Astrocyte (in vitro differentiated cells and primary cell): ENCODE measurements around the gene RFTN1. TPM values are rescaled to one million over a fixed set of nuclear protein-coding genes. Genes with fewer than 3 reads are reported as not detected.
A peak's percentile ranks its signal among the peaks of the same experiment; 100 is the strongest.

Experiments used
- DNase-seq: peaks from one replicate; pipeline ENCODE4 v3.0.0-alpha.2; 2010; ENCODE audit warnings: low read depth
- FAIRE-seq: peaks from 2 replicates; lab custom pipeline; 2011; peaks lifted over from hg19 to GRCh38; lab: Jason Lieb, UNC
- H2AFZ ChIP-seq: 2 replicates; pipeline ENCODE4 v1.6.0; 2012; ENCODE audit warnings: low read depth, low read length, inconsistent platforms
- H3K27ac ChIP-seq: 2 replicates; pipeline ENCODE4 v1.5.1; 2011; ENCODE audit warnings: low read depth, low read length, inconsistent platforms
- H3K27me3 ChIP-seq: 2 replicates; pipeline ENCODE4 v1.6.0; 2011; ENCODE audit warnings: low read length, inconsistent platforms; ENCODE audit not compliant: insufficient read depth
- H3K36me3 ChIP-seq: 2 replicates; pipeline ENCODE4 v1.5.1; 2011; ENCODE audit warnings: low read length, inconsistent platforms; ENCODE audit not compliant: insufficient read depth
- H3K4me1 ChIP-seq: 2 replicates; pipeline ENCODE4 v1.5.1; 2011; ENCODE audit warnings: low read length, inconsistent platforms; ENCODE audit not compliant: insufficient read depth
- H3K4me2 ChIP-seq: 2 replicates; pipeline ENCODE4 v1.6.0; 2012; ENCODE audit warnings: low read length, inconsistent platforms
- H3K4me3 ChIP-seq: 2 replicates; pipeline ENCODE4 v1.5.1; 2011; ENCODE audit warnings: low read depth, mild to moderate bottlenecking, low read length, inconsistent platforms; ENCODE audit not compliant: insufficient read depth
- H3K79me2 ChIP-seq: 2 replicates; pipeline ENCODE4 v1.6.0; 2012; ENCODE audit warnings: mild to moderate bottlenecking, low read length, inconsistent platforms; ENCODE audit not compliant: insufficient read depth
- H3K9ac ChIP-seq: 2 replicates; pipeline ENCODE4 v1.6.0; 2012; ENCODE audit warnings: mild to moderate bottlenecking, low read length, inconsistent platforms
- H3K9me3 ChIP-seq: 2 replicates; pipeline ENCODE4 v1.5.1; 2012; ENCODE audit warnings: low read depth, mild to moderate bottlenecking, low read length, inconsistent platforms; ENCODE audit not compliant: insufficient read depth
- H4K20me1 ChIP-seq: 2 replicates; pipeline ENCODE4 v1.6.0; 2012; ENCODE audit warnings: low read length, inconsistent platforms; ENCODE audit not compliant: insufficient read depth
- H3K27ac Mint-ChIP-seq: one replicate; pipeline ENCODE4 v1.8.0; 2021; ENCODE audit warnings: mild to moderate bottlenecking, mixed read lengths; ENCODE audit not compliant: unreplicated experiment
- H3K27me3 Mint-ChIP-seq: one replicate; pipeline ENCODE4 v1.8.0; 2021; ENCODE audit warnings: low read depth, mixed read lengths; ENCODE audit not compliant: unreplicated experiment
- H3K36me3 Mint-ChIP-seq: one replicate; pipeline ENCODE4 v1.8.0; 2021; ENCODE audit warnings: low read depth, mixed read lengths; ENCODE audit not compliant: unreplicated experiment
- H3K4me1 Mint-ChIP-seq: one replicate; pipeline ENCODE4 v1.8.0; 2021; ENCODE audit warnings: low read depth, mixed read lengths; ENCODE audit not compliant: unreplicated experiment
- H3K4me3 Mint-ChIP-seq: one replicate; pipeline ENCODE4 v1.8.0; 2021; ENCODE audit warnings: mild to moderate bottlenecking, moderate library complexity, mixed read lengths; ENCODE audit not compliant: unreplicated experiment
- H3K9me3 Mint-ChIP-seq: one replicate; pipeline ENCODE4 v1.8.0; 2021; ENCODE audit warnings: mild to moderate bottlenecking, mixed read lengths; ENCODE audit not compliant: unreplicated experiment
- EZH2 ChIP-seq: IDR thresholded peaks from 2 replicates; pipeline ENCODE4 v1.6.1; 2012; ENCODE audit warnings: mild to moderate bottlenecking, low read length, inconsistent platforms; ENCODE audit not compliant: insufficient read depth
- total RNA-seq: library from RNA; stranded (reverse); gene quantifications from 2 replicates; pipeline ENCODE4 v1.2.1, GENCODE V29; 2021
- TF ChIP-seq, protein P1 (sequence below): IDR thresholded peaks from 2 replicates; pipeline ENCODE4 v1.5.1; 2011; ENCODE audit warnings: low read depth, mild to moderate bottlenecking, inconsistent platforms, low read length, moderate library complexity; ENCODE audit not compliant: insufficient read depth

RFTN1 gene
- total RNA-seq, 1 donor from 2014 or later: 49.5 TPM

DNA sequence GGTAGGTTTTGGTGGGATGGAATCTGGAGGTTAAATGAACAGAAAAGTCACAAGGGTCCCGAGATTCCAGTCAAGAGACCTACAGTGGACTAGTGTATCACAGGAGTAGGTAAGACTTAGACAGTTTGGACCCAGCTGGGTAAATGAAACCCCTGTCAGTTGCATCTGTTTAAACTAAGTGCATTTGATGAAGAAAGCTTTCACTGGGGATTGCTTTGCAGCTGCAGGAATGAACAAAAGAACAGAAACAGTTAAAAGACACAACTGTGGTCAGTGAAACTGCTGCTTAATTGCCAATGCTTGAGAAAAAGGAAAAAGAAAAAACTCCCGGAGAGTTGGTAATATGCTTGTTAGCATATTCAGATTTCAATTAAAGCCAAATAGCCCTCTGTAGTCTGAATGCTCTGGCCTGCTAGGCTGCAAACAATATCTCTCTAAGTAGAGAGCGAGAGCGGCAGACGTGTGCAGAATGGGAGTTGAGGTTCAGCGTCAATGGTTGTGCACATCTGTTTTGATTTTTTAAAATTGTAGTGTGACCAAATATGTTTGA is 211.3 kb downstream of the RFTN1 start:
- FAIRE-seq (no peak), DNase-seq (no peak)
- H3K27ac Mint-ChIP-seq: no peak overlapping the region
- H3K79me2 ChIP-seq: no peaks in the 10 kb centered on the region
- peaks cover 30% of the 10 kb centered on the region for H3K4me1 Mint-ChIP-seq
- no peak overlapping the region for H2AFZ ChIP-seq
- H3K36me3 Mint-ChIP-seq: peaks cover 20% of the 10 kb centered on the region
- H3K9me3 Mint-ChIP-seq: no peaks in the 10 kb centered on the region
- H3K27ac ChIP-seq: no peak overlapping the region
- no peaks in the 10 kb centered on the region for H4K20me1 ChIP-seq
- H3K27me3 ChIP-seq: no peaks in the 10 kb centered on the region
- TF ChIP-seq, protein P1, sequence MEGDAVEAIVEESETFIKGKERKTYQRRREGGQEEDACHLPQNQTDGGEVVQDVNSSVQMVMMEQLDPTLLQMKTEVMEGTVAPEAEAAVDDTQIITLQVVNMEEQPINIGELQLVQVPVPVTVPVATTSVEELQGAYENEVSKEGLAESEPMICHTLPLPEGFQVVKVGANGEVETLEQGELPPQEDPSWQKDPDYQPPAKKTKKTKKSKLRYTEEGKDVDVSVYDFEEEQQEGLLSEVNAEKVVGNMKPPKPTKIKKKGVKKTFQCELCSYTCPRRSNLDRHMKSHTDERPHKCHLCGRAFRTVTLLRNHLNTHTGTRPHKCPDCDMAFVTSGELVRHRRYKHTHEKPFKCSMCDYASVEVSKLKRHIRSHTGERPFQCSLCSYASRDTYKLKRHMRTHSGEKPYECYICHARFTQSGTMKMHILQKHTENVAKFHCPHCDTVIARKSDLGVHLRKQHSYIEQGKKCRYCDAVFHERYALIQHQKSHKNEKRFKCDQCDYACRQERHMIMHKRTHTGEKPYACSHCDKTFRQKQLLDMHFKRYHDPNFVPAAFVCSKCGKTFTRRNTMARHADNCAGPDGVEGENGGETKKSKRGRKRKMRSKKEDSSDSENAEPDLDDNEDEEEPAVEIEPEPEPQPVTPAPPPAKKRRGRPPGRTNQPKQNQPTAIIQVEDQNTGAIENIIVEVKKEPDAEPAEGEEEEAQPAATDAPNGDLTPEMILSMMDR: no peak
- no peak for TF ChIP-seq EZH2
- no peaks in the 10 kb centered on the region for H3K36me3 ChIP-seq
- no peaks in the 10 kb centered on the region for H3K4me1 ChIP-seq
- H3K9ac ChIP-seq: no peak overlapping the region
- H3K9me3 ChIP-seq: no peaks in the 10 kb centered on the region
- no peak overlapping the region for H3K4me2 ChIP-seq
- H3K27me3 Mint-ChIP-seq: no peaks in the 10 kb centered on the region
- H3K4me3 ChIP-seq: no peak overlapping the region
- no peak overlapping the region for H3K4me3 Mint-ChIP-seq

DNA sequence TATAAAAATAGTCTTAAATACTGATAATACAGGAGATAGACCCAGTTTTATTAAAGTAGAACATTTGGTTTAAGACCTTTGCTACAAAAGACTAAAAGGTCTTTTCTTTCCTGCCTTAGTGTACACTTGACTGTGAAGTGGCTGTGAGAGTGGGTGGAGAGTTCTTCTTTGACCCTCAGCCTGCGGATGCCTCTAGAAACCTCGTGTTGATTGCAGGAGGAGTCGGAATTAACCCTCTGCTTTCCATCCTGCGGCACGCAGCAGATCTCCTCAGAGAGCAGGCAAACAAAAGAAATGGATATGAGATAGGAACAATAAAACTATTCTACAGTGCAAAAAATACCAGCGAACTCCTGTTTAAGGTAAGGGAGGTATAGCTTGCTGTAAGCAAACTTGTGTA is 212.0 kb downstream of the RFTN1 start:
- Mint-ChIP-seq H3K36me3 (peaks cover 20% of the 10 kb centered on the region), H3K27me3 (no peaks in the 10 kb centered on the region), H3K4me3 (no peak overlapping the region), H3K4me1 (peaks cover 29% of the 10 kb centered on the region), H3K9me3 (no peaks in the 10 kb centered on the region), H3K27ac (no peak overlapping the region)
- Histone ChIP-seq H3K4me1 (no peaks in the 10 kb centered on the region), H2AFZ (no peak overlapping the region), H4K20me1 (no peaks in the 10 kb centered on the region), H3K79me2 (no peaks in the 10 kb centered on the region), H3K9me3 (no peaks in the 10 kb centered on the region), H3K4me2 (no peak overlapping the region), H3K9ac (no peak overlapping the region), H3K27me3 (no peaks in the 10 kb centered on the region), H3K36me3 (no peaks in the 10 kb centered on the region), H3K27ac (no peak overlapping the region), H3K4me3 (no peak overlapping the region)
- no peak for FAIRE-seq
- DNase-seq: no peak
- TF ChIP-seq EZH2: no peak
- TF ChIP-seq, protein P1: no peak

DNA sequence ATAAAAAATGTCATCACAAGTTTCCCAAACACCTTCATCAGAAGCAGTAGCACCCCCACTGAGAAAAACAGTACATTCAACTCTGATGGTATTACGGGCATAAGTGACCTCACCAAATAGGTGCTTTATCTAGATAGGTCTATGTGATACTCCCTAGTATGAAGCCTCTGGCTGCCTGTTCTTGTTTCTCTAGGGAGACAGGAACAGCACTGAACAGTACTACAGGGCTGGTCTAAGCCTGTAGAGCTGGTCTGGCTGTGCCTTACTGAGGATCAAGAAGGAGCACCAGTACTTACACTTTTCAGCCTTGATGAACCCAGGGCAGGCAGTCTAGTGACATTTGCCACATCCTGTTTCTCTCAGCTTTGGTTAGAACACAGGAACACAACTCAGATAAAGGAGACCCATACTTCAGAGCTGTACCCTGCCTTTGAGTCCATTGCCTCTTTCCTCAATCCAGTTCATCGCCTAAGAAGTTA is 212.6 kb downstream of the RFTN1 start:
- H3K4me1 Mint-ChIP-seq: peaks cover 29% of the 10 kb centered on the region
- no peaks in the 10 kb centered on the region for H3K27me3 Mint-ChIP-seq
- peaks cover 18% of the 10 kb centered on the region for H3K36me3 Mint-ChIP-seq
- Histone ChIP-seq H3K9me3 (no peaks in the 10 kb centered on the region), H3K4me1 (no peaks in the 10 kb centered on the region), H3K27ac (no peak overlapping the region), H3K79me2 (no peaks in the 10 kb centered on the region), H4K20me1 (no peaks in the 10 kb centered on the region), H3K4me3 (no peak overlapping the region), H3K27me3 (no peaks in the 10 kb centered on the region), H3K36me3 (no peaks in the 10 kb centered on the region), H3K9ac (no peak overlapping the region), H3K4me2 (no peak overlapping the region), H2AFZ (no peak overlapping the region)
- H3K4me3 Mint-ChIP-seq: no peak overlapping the region
- DNase-seq: no peak
- TF ChIP-seq EZH2: no peak
- TF ChIP-seq, protein P1: no peak
- peak overlapping the region; percentile 77 for H3K27ac Mint-ChIP-seq
- H3K9me3 Mint-ChIP-seq: no peaks in the 10 kb centered on the region
- FAIRE-seq: no peak
